Left lung (tissue), 10 donors: Measurements from ENCODE around the gene UPF2. TPM values are rescaled to one million over a fixed set of nuclear protein-coding genes. Genes with fewer than 3 reads are reported as not detected.
A peak's percentile ranks its signal among the peaks of the same experiment; 100 is the strongest.
"Not testable (repeated sequence)": the region's sequence is repeated elsewhere in the genome, so short reads cannot be mapped to it uniquely, and the experiment has no call there.

Experiments used
- ATAC-seq: fragments of 200-7000 bp; cut with Tn5 transposase; one replicate; pipeline ENCODE4 v1.9.1; 2020; ENCODE audit warnings: moderate library complexity
- DNase-seq, 4 donors: peaks; one replicate each; pipeline ENCODE4 v3.0.0-alpha.2; 2013 to 2020
- H3K27ac ChIP-seq, 2 donors: fragments of 200-600 bp; sonication (generic) in 1 of 2; one replicate each; pipeline versions ENCODE4 v1.5.0 to v1.8.0; 2020 to 2021
- H3K27me3 ChIP-seq, 2 donors: fragments of 200-600 bp; sonication (generic) in 1 of 2; one replicate each; pipeline versions ENCODE4 v1.5.0 to v1.8.0; 2020 to 2021
- H3K36me3 ChIP-seq, 2 donors: fragments of 200-600 bp; sonication (generic) in 1 of 2; one replicate each; pipeline versions ENCODE4 v1.5.0 to v1.8.0; 2020 to 2021
- H3K4me1 ChIP-seq, 2 donors: fragments of 200-600 bp; one replicate each; pipeline ENCODE4 v1.8.0; 2021
- H3K4me3 ChIP-seq, 2 donors: fragments of 200-600 bp; sonication (generic) in 1 of 2; one replicate each; pipeline versions ENCODE4 v1.5.0 to v1.8.0; 2020 to 2021; ENCODE audit warnings: mild to moderate bottlenecking in 1 of 2
- H3K9me3 ChIP-seq, 2 donors: fragments of 200-600 bp; sonication (generic) in 1 of 2; one replicate each; pipeline versions ENCODE4 v1.5.0 to v1.8.0; 2020 to 2021
- intact Hi-C, 2 donors: fragments of 100-400 bp; cut with DNase I; formaldehyde crosslinking; loops; one replicate each; pipeline versions ENCODE4 v1.11.2 to v1.14.2; 2022
- polyA plus RNA-seq, 6 donors: library from polyadenylated mRNA; unstranded; fragments of 120-200 nt; gene quantifications; one replicate each; pipeline ENCODE4 v1.2.1, GENCODE V29; 2013; ENCODE audit not compliant: insufficient read length in 6 of 6
- total RNA-seq, 2 donors: library from RNA; stranded (reverse); fragmentation: NEBNext Ultra II Directional; extraction: Animal tissue kit (Norgen Biotek cat#: 25700); gene quantifications; one replicate each; pipeline ENCODE4 v1.2.1, GENCODE V29; 2021
- TF ChIP-seq, protein P1 (sequence below), 2 donors: fragments of 200-600 bp; sonication (generic) in 1 of 2; IDR thresholded peaks; one replicate each; pipeline versions ENCODE4 v1.5.0 to v1.8.0; 2021; ENCODE audit warnings: antibody characterized with exemption in 2 of 2
- donor health status: DM: no; HTN: yes; CAD: no.
- donor health status: DM: no; HTN: no; CAD: no.

The UPF2 gene
- total and polyA plus RNA-seq, 8 donors: 14.5 to 44.3 (median 33.2) TPM

DNA sequence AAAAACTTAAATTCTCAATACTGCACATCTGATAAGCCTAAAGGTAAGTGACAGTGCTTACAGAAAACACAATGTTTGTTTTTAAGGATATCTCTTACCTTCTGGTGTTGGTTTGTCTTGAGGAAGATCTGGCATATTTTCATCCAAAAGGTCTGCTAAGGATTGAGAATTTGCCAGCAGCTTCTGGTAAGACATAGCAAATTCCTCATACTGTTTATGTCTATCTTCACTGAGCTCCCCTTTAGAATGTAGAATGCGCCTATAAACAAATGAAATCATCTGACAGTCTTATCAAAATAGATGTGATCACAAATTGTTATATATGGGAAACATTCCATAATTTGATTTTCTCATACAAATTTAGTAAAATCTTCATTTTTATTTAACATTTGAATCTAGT, 28.7 kb downstream of the UPF2 start:
- DNase-seq (no peak), ATAC-seq (no peak)
- H3K4me1 ChIP-seq: peaks cover 0 to 5% of the 10 kb centered on the region in 2 donors
- H3K36me3 ChIP-seq: peaks cover 0 to 52% of the 10 kb centered on the region in 2 donors
- H3K9me3 ChIP-seq: peaks cover 0 to 10% of the 10 kb centered on the region in 2 donors
- TF ChIP-seq, protein P1, sequence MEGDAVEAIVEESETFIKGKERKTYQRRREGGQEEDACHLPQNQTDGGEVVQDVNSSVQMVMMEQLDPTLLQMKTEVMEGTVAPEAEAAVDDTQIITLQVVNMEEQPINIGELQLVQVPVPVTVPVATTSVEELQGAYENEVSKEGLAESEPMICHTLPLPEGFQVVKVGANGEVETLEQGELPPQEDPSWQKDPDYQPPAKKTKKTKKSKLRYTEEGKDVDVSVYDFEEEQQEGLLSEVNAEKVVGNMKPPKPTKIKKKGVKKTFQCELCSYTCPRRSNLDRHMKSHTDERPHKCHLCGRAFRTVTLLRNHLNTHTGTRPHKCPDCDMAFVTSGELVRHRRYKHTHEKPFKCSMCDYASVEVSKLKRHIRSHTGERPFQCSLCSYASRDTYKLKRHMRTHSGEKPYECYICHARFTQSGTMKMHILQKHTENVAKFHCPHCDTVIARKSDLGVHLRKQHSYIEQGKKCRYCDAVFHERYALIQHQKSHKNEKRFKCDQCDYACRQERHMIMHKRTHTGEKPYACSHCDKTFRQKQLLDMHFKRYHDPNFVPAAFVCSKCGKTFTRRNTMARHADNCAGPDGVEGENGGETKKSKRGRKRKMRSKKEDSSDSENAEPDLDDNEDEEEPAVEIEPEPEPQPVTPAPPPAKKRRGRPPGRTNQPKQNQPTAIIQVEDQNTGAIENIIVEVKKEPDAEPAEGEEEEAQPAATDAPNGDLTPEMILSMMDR (IDR thresholded peaks at IDR 0.05): no peak
- no peak overlapping the region for H3K4me3 ChIP-seq
- H3K27me3 ChIP-seq: no peaks in the 10 kb centered on the region
- H3K27ac ChIP-seq: no peak overlapping the region
- intact Hi-C loops: no loop called here

DNA sequence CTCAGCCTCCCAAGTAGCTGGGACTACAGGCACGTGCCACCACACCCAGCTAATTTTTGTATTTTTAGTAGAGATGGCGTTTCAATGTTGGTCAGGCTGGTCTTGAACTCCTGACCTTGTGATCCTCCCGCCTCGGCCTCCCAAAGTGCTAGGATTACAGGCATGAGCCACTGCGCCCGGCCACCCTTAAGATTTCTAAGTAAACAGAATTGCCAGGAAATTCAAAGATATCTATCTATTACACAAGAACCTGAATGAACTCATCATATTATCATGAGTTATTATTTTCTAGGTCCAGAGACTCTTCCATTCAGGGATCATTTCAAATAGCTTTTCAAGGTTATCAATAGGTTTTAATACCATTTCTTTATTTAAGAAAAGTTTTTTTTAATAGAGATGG, 29.2 kb downstream of the UPF2 start:
- intact Hi-C loops: not testable (repeated sequence)

DNA sequence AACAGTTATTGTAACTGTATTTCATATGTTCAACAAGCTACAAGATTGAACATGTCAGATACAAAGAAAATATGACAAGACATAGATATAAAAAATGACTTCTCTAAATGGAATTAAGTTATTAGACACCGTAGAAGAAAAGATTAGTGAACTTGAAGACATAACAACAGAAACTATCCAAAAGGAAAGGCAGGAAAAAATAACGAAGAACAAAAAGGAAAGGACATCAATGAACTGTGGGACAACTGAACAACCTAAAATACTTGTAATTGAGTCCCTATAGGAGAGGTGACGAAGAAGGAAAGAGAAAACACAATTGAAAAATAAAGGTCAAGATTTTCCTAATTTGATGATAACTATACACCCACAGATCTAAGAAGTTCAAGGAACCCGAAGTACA, 32.3 kb downstream of the UPF2 start:
- Histone ChIP-seq H3K27ac (no peak overlapping the region), H3K36me3 (peaks cover 0 to 83% of the 10 kb centered on the region in 2 donors), H3K27me3 (no peaks in the 10 kb centered on the region), H3K4me1 (no peaks in the 10 kb centered on the region), H3K4me3 (no peak overlapping the region), H3K9me3 (peaks cover 0 to 10% of the 10 kb centered on the region in 2 donors)
- TF ChIP-seq, protein P1 (IDR thresholded peaks at IDR 0.05): no peak
- ATAC-seq (no peak), DNase-seq (no peak)
- intact Hi-C loops: no loop called here

More for the DNA sequence above, 29.2 kb downstream of the UPF2 start:
- H3K4me3 ChIP-seq, ATAC-seq, H3K4me1 ChIP-seq, DNase-seq, H3K27me3 ChIP-seq, H3K9me3 ChIP-seq, H3K27ac ChIP-seq: not testable (repeated sequence)
- peaks cover 0 to 57% of the 10 kb centered on the region in 2 donors for H3K36me3 ChIP-seq

DNA sequence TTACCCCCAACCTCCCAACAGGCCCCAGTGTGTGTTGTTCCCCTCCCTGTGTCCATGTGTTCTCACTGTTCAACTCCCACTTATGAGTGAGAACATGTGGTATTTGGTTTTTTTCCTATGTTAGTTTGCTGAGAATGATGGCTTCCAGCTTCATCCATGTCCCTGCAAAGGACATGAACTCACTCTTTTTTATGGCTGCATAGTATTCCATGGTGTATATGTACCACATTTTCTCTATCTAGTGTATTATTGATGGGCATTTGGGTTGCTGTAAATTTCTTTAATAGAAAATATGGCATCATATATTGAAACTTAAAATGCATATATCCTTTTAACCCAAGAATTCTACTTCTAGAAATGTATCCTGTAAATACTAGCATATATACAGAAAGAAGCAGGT, 33.8 kb downstream of the UPF2 start:
- H3K27me3 ChIP-seq, H3K27ac ChIP-seq, H3K9me3 ChIP-seq, DNase-seq, H3K4me1 ChIP-seq, ATAC-seq, H3K4me3 ChIP-seq, intact Hi-C loops: not testable (repeated sequence)
- peaks cover 0 to 98% of the 10 kb centered on the region in 2 donors for H3K36me3 ChIP-seq

DNA sequence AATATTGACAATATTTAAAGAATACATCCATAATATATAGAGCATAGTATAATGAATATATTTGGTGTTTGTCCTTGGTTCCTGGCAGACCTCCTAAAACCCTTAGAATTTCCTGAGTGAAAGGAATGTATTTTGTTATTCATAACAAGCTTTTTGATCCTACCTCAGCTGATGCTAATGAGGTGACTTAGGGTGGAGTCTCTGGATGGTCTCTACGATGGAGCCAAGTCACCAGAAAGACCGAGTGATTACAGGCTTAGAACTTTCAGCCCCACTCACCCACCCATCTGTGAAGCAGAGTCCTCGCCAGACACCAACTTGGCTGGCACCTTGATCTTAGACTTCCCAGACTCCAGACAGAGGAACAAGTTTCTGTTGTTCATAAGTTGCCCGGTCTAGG, 35.9 kb downstream of the UPF2 start:
- Histone ChIP-seq H3K9me3 (peaks cover 0 to 10% of the 10 kb centered on the region in 2 donors), H3K4me3 (no peak overlapping the region), H3K4me1 (no peaks in the 10 kb centered on the region), H3K36me3 (peaks cover 0 to 98% of the 10 kb centered on the region in 2 donors), H3K27ac (no peak overlapping the region), H3K27me3 (no peaks in the 10 kb centered on the region)
- ATAC-seq (no peak), DNase-seq (no peak)
- intact Hi-C loops: no loop called here
- TF ChIP-seq, protein P1 (IDR thresholded peaks at IDR 0.05): no peak

DNA sequence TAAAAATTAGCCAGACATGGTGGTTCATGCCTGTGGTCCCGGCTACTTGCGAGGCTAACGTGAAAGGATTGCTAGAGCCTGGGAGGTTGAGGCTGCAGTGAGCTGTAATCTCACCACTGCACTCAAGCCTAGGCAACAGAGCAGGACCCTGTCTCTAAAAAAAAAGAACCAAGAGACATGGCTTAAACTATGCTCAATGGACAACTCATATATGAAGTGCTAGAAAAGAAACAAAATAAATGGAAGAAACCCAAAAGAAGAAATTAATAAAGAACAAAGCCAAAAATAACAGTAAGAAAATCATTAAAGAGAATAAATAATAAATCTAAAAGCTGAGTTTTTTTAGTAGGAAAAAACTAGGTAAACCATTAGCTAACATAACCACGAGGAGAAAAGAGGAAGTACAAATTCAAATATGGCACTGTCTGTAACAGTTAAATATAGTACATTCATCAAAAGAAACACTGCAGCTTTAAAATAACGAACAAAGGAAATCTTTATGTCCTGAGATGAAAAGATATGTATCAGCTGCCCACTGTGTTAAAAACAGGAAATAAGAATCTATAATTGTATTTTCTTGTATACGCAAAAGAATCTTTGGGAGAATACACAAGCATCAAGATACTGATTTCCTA, 48.7 kb downstream of the UPF2 start:
- Histone ChIP-seq H3K27ac (peak overlapping the region in 1 of 2 donors; percentile 52), H3K9me3 (no peaks in the 10 kb centered on the region), H3K27me3 (no peaks in the 10 kb centered on the region), H3K36me3 (peaks cover 0 to 75% of the 10 kb centered on the region in 2 donors), H3K4me3 (no peak overlapping the region), H3K4me1 (no peaks in the 10 kb centered on the region)
- no peak for ATAC-seq
- intact Hi-C loops: no loop called here
- TF ChIP-seq, protein P1 (IDR thresholded peaks at IDR 0.05): no peak
- no peak for DNase-seq
